Stimulated activated CD8-positive, alpha-beta memory T cell treated with anti-CD3 and anti-CD28 coated beads, Interleukin-7, amount 100 ng/mL, for 4 hours (primary cell): Measurements from ENCODE around the gene HNRNPA0.

Experiments used
- DNase-seq, 2 donors: peaks; one replicate each; pipeline ENCODE4 v3.0.0-alpha.2; 2020; ENCODE audit warnings: low read depth in 2 of 2

The HNRNPA0 gene

DNA sequence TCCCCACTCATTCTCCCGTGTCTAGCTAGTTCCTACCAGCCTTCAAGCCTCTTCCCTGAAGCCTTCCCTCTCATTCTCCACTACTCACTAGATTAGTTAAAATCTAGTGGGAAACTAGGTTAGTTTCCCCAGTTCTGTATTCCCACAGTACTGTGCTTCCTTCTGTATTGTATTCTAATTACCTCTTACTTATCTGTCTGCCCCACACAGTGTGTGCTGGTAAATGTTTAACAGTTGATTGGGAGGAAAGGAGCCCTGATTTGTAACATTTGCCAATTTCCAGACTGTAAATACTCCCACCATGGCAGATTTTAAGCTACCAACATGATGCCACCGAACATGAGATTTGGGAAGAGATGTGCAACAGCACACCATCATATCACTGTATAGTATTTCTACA lies 26.5 kb downstream of the HNRNPA0 start:
- DNase-seq = no peak

DNA sequence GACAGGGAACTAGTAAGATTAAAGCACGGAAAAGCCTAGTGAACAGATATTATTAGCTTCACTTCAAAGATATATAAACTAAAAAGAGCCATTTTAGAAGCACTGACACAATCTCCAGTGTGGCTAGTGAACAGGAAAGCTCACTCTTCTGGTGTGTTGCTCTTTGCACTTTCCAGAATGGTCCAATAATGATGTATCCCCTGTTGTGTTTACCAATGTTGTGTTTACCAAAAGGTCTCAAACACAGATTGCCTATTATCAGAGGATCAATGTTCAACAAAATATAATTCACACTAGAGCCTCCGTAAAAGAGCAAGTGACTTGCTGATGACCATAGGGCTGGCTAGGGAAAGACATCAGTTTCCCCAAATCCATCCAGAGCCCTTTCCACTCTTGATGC lies 29.9 kb downstream of the HNRNPA0 start:
- DNase-seq = no peak

DNA sequence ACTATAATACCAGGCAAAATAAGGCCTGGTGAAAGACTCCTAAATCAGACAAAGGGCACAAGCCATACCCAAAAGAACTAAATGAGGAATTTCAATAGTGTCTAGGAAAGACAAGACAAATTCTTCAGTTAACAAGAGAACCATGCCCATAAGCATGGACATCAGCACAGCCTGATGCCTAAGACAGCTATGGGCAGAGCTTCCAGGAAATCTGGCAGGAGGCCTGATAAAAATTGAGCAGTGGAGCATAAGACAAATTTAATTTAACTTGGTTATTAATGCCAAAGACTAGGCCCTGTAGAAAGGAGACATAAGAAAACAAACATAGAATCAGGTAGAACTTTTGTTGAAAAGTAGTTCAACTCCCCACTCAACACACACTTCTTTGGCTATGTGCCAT lies 35.6 kb downstream of the HNRNPA0 start:
- DNase-seq = no peak

DNA sequence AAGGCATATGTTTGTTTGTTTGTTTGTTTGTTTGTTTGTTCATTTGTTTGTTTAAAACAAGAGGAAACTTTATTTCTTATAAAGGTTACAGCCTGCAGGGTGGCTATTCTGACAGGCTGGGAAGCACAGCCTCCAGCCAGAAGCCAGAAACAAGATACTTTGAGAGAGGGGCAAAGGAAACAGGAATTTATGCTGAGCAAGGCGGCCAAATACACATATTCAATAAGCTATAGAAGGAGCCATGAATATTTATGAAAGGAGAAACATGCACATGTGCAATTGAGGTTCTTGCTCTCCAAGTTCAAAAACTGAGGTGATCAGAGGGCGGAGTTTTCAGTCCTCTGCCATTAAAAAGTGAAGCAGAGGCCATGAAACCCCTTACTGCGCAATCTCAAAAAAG lies 37.8 kb downstream of the HNRNPA0 start:
- DNase-seq = no peak

DNA sequence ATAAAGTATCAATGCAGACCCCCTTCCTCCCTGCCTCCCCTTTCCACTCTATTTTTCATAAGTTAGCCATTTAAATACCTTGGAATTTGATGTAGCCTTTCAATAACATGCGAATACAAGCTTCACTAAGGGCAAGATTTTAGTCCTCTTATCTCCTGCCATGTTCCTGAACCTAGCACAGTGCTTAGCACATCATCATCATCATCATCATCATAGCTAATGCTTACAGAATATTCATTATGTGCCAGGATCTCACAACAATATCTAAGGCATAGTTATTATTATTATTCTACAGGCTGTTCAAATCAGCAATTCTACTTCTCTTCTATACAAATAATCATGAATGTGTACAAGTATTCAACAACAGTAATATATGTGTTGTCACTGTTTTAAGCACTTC lies 38.7 kb downstream of the HNRNPA0 start:
- no peak for DNase-seq

DNA sequence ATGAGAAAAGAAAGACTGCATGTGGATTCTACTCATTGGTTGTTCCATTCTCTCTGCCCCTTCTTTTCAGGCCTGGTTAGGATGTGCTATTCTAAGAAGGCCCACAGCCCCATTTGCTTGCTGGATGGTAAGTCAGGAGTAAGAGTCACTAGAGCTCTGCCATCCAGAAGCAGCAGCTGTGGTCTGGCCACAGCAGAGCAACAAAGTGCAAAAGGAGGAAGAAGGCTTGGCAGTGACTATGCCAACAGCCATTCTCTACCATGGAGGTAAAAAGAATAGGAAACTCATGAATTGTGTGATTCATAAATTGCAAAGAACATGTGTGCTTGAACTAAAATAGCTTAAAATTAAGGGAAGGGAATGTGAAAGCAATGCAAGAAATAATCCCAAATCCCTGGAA lies 39.2 kb downstream of the HNRNPA0 start:
- no peak for DNase-seq

DNA sequence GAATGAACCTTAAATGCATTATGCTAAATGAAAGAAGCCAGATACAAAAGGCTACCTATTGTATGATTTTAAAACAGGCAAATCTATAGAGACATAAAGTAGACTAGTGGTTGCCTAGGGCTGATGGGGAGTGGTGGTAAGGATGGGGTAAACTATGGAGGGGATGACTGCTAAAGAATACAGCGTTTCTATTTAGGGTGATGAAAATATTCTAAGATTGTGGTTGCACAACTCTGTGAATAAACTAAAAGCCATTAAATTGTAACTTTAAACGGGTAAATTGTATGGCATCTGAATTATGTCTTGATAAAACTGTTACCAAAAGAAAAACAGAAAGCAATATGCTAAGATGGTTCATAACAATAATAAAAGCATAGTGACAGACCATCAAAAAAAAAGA lies 39.7 kb downstream of the HNRNPA0 start:
- no peak for DNase-seq

DNA sequence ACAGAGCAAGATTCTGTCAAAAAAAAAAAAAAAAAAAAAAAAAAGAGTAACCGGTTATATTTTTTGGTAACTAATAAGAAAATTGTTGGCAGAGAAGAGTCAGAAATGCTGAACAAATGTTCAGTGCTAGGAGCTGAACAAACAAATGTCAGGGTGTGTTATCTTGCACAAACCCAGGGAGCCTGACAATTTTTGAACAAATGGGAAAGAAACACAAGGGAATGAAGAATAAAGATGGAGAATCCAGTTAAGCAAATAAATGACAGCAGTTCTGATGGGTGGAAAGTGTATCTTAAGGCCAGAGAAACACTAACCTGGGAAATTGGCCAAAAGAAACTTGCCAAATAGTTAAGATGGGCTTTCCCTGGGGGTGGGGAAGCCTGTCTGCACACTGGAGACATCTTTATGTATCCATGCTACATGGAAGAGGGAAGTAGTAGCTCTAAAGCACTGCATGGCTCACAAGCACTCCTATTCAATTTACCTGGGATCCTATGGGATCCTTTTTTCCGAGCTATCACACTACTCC lies 42.0 kb downstream of the HNRNPA0 start:
- DNase-seq = no peak

DNA sequence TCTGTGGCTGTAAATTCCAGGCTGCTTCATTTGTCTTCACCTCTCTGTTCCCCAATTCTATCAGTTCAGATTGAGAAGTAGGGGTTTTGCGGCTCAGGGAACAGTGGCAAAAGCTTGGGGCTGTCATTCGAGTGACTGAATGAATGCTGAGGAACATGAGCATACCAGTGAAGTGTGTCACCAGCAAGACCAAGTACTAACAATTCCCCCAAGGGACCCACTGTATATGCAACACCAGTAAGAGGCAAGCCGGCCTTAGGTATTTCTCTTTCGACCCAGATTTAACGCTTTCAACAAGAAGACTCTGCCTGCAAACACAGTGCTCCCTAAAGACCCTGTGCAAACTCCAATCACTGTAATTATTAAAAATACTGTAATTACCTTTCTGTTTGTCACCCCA lies 44.1 kb downstream of the HNRNPA0 start:
- no peak for DNase-seq

DNA sequence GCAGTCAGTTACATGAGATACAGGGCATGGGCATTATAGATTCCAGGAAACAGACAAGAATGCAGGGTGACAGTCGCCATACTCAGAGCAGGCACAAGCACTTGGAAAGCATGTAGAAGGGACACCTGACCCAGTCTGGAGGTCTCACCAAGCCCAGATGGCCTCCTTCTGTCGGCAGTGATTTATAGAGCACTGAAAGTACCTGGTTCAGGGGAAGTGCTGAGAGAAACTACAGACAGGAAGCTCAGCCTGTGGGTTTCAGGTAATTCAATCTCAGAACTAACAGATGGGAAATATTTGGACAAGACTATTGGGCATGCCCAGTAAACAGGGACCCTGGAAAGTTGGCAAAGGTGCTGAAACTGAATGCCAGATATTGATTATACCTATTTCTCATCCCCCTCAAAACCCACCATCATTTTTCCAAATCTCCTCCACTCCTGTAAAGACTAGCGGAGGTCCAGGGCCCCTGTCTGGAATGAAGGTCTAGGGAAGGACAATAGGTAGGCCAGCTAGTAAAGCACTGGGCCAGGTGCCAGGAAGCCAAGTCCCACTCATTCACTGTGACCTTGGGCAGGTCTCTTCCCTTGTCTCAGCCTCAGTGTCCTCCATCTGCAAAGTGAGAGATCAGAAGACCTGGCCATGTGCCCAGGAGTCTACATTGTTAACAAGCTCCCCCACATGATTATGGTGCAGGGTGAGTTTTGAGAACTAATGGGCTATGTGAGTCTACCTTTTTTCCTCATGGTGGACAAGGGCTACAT lies 45.2 kb downstream of the HNRNPA0 start:
- no peak for DNase-seq

DNA sequence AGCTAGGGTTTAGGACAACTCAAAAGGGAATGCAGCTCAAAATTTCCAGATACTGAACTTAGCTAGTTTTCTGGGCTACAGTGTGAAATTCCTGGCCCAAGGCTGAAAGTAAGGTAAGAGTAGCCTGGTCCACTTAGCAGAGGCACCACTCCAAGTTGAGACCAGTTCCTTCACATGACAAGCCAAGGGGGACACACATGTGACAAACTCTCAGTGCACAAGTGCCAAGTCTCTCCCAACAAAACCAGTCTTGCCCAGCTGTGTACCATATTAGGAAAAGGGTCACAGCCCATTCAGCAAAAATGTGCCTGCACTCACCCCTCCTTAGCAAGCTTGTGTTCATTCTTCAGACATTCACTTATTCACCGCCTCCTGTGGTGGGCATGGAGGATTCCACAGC lies 46.1 kb downstream of the HNRNPA0 start:
- DNase-seq = no peak

DNA sequence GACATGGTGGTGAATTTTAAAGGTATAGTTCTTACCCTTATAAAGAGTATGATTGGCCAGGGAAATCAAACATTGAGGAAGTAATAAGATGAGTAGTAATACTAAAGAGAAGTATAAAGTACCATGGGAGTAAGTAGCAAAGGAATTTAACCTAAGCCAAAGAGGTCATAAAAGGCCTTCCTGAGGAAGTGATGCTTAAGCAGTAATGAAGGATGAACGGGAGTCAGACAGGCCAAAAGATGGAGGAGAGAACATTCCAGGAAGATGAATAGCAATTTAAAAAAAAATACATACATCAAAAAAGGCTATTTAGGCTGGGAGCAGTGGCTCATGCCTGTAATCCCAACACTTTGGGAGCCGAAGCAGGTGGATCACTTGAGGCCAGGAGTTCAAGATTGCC lies 47.3 kb downstream of the HNRNPA0 start:
- no peak for DNase-seq

DNA sequence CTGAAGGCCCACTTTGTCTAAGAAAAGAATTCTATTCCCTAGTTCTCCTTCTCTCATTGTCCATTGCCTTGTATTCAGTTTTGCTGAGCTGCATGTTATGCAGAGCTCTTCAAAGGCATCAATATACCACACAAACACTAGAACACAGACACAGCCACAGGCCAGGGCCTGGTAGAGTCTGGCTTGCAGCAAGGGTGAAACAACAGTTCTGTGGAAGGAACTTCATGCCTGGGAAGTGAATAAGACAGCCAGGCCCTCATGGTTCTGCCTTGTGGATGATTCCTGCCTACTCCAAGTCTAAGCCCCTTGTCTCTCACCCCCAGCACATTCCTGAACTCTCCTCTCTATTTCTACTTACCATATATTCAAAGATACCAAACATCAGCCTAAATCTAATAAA lies 49.1 kb downstream of the HNRNPA0 start:
- DNase-seq = no peak

DNA sequence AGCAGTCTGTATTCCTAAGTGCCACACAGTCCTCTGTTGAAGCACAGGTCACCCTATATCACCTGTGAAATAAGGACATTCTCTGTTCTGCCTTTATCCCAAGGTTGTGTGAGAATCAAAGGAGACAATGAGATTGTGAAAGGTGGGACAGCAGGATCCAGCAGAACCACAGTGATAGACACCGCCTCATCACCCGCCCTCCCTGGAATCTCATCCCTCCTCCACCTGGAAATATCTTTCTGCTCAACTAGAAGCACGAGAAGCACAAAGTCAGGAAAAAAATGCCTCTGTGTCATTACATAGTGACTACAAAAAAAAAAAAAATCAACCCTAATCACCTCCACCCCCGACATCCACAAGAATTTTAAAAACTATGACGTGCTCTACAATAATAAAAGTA lies 50.6 kb downstream of the HNRNPA0 start:
- DNase-seq = no peak

DNA sequence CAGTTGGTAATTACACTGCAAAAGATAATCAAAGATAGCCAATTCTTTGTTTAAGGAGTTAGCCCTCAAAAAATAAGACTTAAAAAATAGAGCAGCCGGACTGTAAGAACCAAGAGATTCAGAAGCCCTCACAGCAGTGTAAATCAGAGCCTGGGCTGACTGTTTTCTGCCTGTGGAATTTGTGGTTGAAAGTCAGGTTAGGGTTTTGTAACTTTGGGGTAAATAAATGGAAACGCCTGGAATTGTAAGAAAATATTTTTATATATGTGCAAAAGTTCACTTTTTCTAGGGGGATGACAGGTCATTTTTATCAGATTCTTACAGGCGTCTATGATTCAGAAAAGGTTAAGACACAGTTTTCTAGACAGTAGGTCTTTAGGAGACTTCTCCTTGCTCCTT lies 53.9 kb downstream of the HNRNPA0 start:
- no peak for DNase-seq

DNA sequence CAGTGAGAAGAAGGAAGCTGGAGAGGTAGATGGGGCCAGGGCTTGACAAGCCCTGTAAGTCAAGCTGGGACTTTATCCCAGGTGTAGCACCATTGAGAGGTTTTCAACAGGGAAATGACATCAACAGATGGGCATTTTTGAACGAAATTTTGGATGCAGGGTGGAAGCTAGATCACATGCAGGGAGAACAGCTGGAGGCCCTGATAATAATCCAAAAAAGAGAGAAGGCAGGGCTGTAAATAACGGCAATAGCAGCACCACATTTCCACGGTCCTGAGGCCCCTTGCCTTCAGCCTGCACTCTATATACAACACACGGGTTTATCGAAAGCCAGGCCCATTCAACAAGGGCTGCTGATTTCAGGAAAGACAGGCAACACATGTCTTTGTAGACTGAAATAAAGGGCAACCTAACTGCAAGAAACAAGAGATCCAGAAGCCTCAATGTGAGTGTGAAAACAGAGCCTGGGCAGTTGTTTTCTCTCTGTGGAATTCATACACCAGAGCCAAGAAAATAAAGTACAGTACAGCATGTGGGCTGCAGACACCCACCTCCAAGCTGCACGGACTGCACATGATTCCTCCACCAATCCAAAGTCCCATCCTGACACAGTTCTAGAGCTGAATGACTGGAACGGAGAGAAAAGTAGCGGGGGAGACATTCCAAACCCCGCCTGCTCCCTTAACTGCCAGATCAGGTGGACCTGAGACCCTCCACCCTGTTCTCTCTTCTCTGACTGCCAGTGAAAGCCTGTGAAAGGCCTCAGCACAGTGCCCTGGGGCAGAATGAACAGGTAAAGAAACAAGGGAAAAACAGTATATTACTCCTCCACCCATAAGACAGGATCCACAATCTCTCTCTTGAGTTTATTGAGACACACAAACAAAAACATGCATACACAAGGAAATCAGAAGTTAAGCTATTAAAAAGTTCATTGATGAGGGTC lies 54.6 kb downstream of the HNRNPA0 start:
- no peak for DNase-seq

DNA sequence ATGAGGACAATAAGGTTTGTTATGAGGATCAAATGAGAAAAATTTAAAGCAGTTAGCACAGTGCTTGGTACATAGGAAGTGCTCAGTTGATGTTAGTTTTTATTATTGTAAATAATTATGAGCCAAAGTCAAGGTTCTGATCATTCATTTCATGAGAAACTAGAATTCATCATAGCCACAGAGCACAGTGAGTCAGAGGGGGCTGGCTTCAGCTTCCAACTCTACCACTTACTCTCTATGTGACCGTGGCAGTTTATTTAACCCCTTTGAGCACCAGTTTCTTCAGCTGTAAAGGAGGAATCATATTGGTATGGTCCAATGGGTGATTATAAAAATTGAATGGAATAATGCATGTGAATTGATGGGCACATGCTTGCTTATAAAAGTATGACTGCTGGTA lies 57.7 kb downstream of the HNRNPA0 start:
- DNase-seq = no peak

DNA sequence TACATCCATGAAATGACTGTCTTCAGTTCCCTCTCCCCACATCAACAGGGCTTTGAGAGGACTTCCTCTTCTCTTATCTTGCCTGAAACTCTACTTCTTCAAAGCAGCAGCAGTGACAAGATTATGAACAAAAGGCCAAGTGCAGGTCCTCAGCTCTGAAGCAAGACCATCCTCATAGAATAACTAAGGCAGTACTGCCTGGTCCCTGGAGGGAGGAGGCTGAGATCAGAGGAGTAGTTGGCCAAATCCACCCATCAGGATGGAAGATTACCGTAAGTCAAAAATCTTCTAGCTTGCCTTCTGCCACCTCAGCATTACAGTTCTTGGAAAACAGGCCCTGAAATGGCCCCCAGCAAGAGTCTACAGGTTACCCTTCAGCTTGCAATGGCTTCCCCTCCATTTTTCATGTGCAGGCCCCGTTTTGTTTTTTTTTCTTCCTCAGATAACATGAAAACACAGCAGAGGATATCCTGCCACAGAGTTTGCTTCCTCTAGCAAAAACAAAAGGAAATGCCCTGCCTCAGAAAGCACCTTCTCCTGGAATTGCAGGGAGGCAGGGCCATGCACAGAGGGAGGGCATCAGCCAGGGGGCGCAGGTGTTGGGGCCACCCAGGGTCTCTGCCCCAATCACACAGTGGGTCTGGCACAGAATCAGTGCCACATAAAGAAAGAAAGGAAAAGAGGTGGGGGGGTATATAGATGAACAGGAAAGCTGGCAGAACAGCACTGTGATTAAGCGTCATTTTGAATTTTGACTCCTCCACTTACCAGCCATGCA lies 58.3 kb downstream of the HNRNPA0 start:
- DNase-seq = no peak
